Activated T-cell treated with anti-CD3 and anti-CD28 coated beads for 4 hours (primary cell): Measurements from ENCODE around the gene PLEKHA7.

Source experiments
- DNase-seq: peaks from one replicate; pipeline ENCODE4 v3.0.0-alpha.2; 2020

The PLEKHA7 gene

GRCh38 chr11:16804104-16804947, 209.9 kb downstream of the PLEKHA7 start:
- DNase-seq: no peak

DNA sequence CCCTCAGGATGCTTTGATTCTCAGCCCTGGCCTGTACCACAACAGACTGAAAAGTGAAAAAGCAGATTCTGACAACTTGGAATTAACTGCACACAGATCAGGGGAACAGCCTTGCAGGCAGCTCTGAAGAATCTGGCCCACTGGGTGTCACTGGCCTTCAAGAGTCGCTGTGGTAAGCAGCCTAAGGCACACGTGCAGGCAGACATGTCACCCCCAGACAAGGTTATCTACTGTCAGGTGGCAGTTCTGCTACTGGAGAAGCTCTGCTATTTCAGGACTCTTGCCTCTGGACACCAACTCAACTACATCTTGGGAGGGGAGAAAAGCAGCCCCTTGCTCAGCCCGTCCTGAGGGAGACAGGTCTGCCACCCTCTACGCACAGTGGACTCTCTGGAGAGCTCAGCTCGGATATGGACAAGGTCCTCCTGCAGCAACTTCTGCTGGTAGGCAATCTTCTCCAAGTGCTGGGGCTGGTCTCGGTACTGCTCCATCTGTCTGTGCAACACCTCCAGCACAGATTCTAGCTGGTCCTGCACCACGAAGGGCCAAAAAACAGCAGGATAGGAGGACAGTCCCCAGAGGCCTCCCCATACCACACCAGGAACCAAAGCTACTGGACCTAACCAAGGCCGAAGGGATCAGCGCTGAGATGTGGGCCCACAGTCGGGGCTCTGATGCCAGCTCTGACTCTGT, 212.8 kb downstream of the PLEKHA7 start:
- no peak for DNase-seq

GRCh38 chr11:16800382-16800781, 213.8 kb downstream of the PLEKHA7 start:
- DNase-seq: no peak

GRCh38 chr11:16799890-16800289, 214.3 kb downstream of the PLEKHA7 start:
- no peak for DNase-seq

- no peak for DNase-seq
Observed at GRCh38 chr11:16799221-16799620, 215.0 kb downstream of the PLEKHA7 start.

DNA sequence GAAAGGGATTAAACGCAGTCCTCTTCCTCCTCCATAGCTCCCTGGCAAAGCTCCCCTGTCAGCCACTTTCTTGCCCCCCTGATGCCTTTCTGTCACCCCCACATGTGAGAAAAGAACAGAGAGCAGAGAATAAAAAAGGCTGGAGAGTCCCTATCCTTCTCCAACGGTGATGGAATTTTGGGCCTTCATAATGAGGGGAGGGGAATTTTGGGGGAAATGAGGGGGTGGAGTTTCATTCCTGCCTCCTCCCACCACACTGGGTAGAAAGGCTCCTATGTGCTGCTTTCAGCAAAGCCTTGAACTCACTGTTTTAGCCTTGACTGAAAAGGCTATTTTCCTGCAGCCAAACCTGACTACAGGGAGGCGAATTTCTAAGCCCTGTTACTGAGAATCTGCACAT, 216.4 kb downstream of the PLEKHA7 start:
- no peak for DNase-seq

DNA sequence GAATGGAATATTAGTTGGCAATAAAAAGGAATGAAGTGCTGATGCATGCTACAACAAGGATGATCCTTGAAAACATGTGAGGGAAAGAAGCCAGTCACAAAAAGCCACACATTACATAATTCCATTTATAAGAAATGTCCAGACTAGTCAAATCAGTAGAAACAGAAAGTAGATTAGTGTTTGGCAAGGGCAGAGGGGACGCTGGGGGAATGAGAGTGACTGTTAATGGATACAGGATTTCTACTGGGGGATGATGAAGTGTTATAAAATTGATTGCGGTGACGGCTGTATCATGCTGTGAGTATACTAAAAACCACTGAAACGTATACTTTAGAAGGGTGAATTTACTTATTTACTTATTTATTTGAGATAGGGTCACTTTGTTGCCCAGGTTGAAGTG, 217.9 kb downstream of the PLEKHA7 start:
- no peak for DNase-seq

GRCh38 chr11:16795146-16795545, 219.1 kb downstream of the PLEKHA7 start:
- DNase-seq: no peak

DNA sequence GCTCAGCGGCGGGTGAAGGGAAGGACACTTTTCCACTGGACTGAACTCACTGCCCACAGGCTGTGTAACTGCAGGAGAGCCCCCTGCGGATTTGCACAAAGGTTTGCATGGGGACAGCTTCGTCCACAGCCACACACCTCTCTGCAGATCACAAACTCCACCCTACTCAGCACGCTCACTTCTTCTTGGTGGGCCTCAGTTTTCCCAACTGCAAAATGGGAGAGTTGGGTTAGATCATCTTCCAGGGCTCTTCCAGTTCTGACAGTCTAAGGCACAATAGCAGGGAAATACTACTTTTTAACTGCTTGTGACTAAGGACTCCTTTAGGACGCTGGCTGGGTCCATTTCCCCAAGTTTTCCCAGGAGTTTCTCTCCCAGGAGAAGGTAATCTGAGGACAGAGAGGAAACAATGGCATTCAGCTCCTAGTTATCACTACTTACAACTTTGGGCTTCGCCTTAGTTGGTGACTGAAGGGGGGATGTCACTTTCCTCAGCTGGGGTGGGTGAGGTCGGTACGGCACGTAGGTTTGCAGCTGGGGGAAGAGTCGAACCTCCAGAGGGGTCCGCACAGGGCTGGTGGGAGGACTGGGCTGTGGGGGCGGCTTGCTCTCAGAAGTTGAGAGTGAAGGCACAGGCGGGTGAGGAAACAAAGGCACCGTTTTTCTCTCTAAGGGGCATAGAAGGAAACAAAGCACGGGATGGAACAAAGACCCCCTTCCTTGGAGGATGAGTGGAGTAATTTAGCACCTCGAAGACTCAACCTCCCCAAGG, 220.0 kb downstream of the PLEKHA7 start:
- DNase-seq: no peak

DNA sequence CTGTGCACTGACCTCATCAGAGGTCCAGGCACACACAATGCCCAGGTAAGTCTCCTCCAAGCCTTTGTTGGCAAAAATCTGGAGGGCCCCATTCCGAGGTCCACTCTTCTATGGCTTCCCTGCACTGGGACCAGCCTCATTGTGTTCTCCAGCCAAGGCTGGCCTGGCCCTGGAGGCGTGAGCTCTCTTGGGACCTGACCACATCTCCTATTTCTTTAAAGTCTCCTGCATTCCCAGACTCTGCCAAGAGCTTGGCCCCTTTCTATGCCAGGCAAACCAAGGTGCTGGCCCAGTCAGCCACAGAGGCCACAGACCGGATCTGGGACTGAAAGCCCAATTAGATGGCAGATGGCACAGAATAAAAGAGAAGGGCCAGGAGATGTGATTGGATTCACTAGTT, 220.7 kb downstream of the PLEKHA7 start:
- DNase-seq: no peak

DNA sequence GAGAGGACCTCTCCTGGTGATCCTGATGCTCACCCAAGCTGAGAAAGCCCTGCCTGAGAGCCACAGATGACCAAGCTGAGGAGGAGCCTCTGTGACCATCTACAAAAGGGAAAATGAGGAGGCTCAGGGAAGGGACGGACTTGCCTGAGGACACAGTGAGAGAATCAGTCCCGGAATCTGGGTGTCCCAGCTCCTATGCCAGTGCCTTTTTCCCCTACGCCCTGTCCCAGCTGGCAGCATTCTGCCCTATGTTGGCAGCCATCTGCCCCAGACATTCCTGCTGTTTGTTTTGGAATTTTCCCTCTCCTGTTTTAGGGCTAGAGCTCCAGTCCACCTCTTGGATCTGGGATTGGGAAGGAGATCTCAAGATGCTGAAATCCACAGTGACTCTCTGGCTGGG, 221.2 kb downstream of the PLEKHA7 start:
- DNase-seq: no peak

DNA sequence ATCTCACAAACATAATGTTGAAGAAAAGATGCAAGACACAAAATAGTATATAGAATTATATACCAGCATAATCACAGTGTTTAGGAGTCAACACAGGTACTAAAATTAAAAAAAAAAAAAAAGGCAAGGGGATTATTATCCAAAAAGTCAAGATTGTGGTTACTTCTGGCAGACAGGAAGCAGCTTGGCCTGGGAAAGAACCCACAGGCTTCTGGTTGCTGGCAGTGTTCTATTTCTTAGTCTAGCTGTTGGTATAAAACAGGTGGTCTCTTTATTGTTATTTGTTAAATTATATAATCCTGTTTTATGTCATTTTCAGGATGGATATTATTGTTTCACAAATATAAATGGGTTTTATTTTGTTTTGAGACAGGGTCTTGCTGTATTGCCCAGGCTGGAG, 221.8 kb downstream of the PLEKHA7 start:
- DNase-seq: no peak

- DNase-seq: no peak
Observed at GRCh38 chr11:16791191-16791961, 222.8 kb downstream of the PLEKHA7 start.

DNA sequence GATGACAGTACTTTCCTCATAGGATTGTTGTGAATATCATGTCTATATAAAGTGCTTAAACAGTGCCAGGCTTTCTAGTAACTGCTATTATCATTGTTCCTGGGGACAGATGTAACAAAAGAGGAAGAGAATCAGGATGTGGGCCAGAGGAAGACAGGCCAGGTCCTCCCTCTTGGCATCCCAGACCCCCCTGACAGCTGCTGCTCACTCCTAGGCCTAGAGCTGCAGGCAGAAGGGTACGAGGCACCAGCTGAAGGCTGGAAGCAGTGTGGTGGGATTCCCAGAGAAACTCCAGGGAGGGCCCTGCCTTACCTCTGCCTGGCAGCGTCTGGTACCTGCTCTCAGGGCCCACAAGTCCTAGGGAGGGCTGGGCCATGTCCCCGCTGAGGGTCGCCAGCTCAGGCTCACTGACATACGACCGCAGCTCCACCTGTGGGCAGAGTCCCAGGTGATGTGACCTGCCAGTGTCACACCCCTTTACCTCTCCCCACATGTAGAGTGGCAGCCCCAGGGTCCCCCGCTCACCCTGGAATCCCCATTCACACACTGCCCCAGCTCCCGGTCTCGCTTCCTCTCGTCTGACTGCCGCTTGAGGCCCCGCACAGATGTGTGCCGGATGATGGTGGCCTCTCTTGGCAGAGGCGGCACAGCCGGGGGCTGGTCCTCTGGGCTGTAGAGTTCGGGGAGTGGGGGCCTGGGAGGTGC, 223.6 kb downstream of the PLEKHA7 start:
- no peak for DNase-seq

DNA sequence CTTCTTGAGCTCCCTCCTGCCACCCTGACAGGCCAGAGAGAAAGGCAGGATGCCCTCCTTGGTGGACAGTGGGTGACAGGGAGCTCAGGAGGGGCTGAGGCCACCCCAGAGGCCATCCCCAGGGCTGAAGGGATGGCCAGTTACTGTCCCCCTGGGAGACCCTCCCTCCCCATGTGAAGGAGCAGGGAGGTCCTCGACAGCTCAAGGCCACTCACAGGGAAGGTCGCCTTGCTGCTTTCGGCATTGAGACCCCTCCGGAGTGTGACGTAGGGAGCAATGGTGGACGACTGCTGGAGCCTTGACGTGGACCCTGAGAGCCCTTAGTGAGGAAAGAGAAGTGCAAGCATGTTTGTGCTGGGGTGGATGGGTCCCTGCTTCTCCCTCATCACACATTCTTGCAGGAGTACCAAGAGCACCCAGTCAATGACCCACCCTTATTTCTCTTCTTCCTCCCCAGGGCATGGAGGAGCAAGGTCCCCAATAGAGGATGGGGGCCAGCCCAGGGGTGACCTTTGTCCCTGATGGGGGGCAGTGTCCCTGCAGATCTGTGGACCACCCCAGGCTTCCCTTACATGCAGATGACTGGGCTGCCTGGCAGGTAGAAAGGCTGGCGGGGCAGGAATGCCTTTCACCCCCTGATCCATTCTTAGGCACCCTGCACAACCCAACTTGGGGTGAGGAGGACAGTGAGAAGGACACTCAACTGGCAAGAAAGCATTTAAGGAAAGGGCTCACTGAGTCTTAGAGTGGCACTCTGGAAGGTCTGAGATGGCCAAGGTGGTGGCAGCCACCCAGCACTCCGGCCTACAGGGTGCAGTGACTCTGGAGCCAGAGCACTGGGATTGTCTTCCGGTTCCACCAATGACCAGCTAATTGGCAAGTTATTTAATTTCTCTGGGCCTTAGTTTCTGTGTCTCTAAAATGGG, 224.4 kb downstream of the PLEKHA7 start:
- DNase-seq: no peak

DNA sequence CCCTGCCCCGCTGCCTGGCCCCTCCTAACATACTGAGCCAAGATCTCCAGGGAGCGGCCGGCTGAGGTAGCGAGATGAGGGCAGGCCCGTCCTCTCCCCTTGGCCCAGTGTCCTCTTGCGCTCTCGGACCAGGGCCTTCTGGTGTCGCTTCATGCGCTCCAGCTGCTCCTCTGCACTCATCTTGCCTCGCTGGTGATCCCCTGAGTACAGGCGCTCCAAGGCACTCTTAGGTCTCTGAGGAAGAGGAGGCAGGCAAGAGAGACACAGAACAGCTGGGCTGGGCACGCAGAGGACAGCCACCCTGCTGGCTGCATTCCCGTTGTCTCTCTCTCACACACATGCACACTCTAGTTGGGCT, 225.2 kb downstream of the PLEKHA7 start:
- no peak for DNase-seq

DNA sequence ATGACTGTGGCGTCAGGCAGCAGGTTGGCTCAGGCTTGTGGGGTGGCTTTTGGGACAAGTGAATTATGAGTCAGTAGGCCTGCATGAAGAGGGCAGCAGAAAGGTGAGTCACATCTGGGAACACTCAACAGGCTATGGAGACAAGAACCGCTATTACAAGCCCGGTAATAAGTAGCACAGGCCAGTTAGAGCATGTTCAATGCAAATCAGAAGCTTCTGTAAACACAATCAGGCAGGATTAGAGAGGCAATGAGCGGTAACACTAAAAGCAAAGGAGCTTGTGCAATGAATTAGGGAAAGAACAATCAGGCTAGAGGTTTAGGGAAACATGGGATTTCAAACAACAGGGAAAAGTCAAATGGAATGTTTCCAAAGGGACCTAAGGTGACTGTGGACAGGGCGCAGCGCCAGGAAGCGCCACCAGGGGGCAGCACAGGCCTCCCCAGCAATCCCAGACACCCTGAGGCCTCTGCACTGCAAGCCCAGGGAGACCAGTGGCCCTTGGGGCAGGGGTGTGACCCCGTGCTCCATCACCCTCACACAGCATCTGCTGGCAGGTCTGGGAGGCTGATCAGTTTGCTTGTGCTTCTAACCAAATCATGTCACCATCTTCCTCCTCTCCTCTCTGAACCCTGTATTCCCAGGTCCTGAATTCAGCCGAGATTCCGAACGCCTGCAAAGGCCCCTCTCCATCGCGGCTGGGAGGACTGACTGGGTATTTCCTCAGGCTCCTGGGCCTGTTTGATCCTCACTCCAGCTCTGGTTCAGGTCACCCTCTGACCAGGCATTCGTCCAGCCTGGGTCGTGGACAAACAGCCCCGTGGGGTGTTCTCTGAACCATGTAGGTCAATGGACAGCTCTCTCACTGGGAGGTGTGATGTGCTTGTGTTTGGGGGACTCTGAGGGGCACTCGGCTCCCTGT, 225.8 kb downstream of the PLEKHA7 start:
- DNase-seq: peak; percentile 22

- no peak for DNase-seq
Observed at GRCh38 chr11:16787035-16787742, 227.0 kb downstream of the PLEKHA7 start.

- DNase-seq: no peak
Observed at GRCh38 chr11:16786131-16786530, 228.1 kb downstream of the PLEKHA7 start.
